GM19193 (cell line): ENCODE data around the gene LNX1.

Source experiments
- POLR2A ChIP-seq: IDR thresholded peaks from 4 replicates; pipeline ENCODE4 v1.6.1; 2011; ENCODE audit not compliant: insufficient read depth, insufficient read length; ENCODE audit errors: extremely low read depth

Gene LNX1

DNA sequence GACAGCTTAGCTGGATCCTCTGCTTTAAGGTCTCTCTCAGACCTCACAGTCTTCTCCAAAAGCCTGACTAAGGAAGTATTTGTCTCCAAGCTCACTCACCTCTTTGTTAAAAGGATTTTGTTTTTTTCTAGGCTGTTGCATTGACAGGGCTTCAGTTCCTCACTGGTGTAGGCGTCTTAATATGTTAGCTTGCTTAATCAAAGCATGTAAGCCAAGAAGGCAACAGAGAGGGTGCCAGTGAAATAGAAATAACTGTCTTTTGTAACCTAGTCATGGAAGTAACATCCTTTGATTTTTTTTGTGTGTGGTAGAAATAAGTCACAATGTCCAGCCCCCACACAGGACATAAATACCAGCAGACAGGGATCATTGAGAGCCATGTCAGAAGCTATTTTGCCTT, 155.0 kb downstream of the LNX1 start:
- no peak for TF ChIP-seq POLR2A

DNA sequence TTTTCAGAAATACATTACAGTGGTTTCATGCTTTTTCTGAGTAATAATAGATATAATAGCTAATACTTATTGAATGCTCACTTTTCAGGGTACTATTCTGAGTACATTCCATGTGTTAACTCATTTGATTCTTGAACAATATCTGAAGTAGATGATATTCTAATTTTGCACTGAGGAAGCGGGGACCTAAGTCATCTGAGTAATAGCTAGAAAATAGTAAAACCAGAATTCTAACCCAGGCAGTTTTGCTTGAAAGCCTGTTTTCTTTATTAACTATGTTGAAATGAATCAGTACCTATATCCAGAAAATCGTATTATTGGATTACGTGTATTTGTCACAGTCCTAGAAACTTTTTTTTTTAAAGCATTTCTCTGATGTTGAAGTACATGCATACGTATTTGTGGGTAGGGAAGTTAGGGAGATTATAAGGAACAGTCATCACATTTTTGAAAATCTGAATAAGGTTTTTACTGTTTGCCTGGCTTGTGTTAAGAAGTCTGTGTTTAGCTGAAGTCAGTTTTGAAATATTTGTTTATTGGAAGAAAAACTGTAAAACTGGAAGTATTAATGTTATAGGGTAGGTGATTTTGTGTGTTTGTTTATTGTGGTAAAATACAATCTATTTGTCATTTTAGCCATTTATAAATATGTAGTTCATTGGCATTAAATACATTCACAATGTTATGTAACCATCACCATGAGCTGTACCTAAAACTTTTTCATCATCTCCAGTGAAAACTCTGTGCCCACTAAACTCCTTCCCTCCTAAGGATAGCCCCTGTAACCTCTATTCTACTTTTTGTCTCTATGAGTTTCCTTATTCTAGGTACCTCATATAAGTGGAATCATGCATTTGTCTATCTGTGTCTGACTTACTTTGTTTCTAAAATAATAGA, 158.5 kb downstream of the LNX1 start:
- no peak for TF ChIP-seq POLR2A

GRCh38 chr4:53431052-53431451, 160.2 kb downstream of the LNX1 start:
- TF ChIP-seq POLR2A = no peak

DNA sequence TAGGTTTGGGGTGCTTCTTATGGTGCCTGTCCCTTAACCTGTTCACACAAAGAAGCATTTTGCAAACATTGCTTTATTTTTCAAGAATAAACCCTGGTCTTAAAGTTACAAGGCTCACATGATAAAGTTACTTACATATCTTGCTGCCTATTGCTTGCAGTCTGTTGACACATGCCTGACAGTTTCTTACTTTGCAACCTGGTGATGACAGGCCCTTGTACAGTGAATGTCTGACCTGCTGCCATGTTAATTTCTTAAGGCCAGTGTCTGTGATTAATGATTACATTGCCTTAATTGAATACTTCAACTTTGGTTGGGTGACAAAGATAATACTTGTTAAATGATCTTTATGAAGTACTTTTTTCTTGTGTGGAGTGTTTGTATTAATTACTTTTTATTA, 163.9 kb downstream of the LNX1 start:
- no peak for TF ChIP-seq POLR2A

DNA sequence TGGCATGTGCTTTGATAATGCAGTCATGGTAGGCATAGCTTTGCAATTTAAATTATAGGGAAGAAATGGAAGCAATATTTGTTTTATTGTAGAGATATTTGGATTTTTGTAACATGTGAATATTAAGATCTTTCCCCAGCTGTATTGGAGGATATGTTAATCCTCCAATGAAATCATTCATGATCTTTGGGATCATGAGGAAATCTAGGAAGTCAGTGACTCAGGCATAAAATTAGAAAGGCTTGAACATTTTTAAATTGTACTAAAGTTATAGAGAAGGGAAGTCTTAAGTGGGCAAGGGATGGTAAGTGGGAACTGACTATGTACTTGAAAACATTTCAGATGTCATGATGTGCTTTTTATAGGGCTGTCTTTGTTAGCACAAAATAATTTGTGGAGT, 167.0 kb downstream of the LNX1 start:
- TF ChIP-seq POLR2A = no peak

DNA sequence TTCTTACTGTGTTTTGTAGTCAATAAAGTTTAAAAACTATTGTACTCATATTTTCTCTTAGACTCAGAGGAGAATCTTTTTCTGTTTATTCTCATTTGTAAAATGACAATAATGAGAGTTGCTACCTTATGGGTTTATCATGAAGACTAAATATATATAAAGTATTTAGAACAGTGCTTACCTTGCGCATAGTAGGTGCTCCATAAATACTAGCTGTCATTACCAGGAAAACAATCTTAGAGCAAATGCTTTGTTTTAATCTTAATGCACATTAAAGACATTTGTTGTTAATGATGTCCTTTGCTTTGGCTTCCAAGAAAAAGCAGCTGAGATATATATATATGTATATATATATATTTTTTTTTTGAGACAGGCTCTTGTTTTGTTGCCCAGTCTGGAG, 168.9 kb downstream of the LNX1 start:
- no peak for TF ChIP-seq POLR2A

DNA sequence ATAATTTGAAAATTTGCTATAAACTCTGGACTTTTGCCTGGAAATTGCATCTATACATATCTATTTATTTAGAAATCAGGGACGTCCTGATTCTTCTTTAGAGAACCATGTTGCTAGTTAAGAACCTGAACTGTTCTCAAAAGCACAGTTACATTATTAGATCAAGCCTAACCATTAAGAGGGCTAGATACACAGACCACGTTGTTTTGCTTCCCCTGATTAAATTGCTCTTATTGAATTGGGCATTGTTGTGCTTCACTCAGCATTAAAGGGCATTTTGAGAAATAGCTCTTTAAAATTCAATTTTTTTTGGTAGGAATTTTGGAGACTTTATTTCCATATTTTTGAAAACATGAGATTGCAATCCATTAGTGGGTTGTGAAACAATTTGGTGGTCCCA, 169.5 kb downstream of the LNX1 start:
- TF ChIP-seq POLR2A = no peak

DNA sequence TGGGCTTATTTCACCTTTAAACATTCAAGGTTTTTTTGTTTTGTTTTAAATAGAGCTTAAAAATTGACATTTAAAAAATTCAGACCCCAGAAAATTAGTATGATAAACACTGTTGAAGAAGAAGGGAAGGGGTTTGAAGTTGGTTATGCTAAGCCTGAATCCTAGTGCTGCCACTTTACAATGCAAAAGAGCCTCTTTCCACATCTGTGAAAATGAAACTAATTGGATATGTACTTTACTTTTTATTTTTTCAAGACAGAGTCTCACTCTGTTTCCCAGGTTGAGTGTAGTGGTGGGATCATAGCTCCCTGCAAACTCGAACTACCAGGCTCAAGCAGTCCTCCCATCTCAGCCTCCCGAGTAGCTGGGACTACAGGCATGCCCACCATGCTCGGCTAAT, 172.1 kb downstream of the LNX1 start:
- no peak for TF ChIP-seq POLR2A
